Kidney epithelial cell (primary cell): Measurements from ENCODE around the gene ACP1. TPM values are rescaled to one million over a fixed set of nuclear protein-coding genes. Genes with fewer than 3 reads are reported as not detected.

Experiments used
- DNase-seq: peaks from one replicate; pipeline ENCODE4 v3.0.0-alpha.2; 2010; ENCODE audit warnings: low read depth
- H3K27me3 ChIP-seq: 2 replicates; pipeline ENCODE4 v1.6.0; 2011; ENCODE audit warnings: low read length; ENCODE audit not compliant: control insufficient read depth, insufficient read depth
- H3K36me3 ChIP-seq: 2 replicates; pipeline ENCODE4 v1.5.1; 2011; ENCODE audit warnings: low read length; ENCODE audit not compliant: control insufficient read depth, insufficient read depth
- H3K4me3 ChIP-seq: 2 replicates; pipeline ENCODE4 v1.5.1; 2011; ENCODE audit warnings: low read depth, mild to moderate bottlenecking, control low read depth, low read length
- total RNA-seq: library from RNA; depleted of rRNA; stranded (reverse); fragments of >200 nt; gene quantifications from 2 replicates; pipeline ENCODE4 v1.2.3, GENCODE V29; 2015
- TF ChIP-seq, protein P1 (sequence below): IDR thresholded peaks from 2 replicates; pipeline ENCODE4 v1.5.1; 2011; ENCODE audit warnings: mild to moderate bottlenecking, moderate library complexity, low read length, control low read depth, inconsistent platforms; ENCODE audit not compliant: insufficient read depth, poor library complexity, severe bottlenecking

Gene ACP1
- total RNA-seq, 1 donor from 2014 or later = 120 TPM

DNA sequence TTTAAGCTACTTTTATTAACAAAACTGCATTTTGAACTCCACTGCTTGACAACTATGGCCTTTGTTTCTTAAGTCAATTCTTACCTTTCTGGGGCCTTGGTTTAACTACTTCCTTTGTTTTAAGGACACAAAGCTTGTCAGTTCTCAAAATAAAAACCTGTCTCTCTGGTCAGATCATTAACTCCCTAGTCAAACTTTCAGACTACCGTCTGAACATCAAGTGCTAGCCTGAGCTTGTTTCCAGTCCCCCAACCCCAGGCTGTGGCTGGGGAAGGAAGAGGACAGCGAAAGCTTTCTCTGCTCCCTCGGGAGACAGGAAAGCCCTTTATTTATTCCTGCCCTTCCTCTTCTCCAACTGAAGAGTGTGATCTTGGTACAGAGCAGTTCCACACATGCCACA is 2.6 kb upstream of the ACP1 start:
- Histone ChIP-seq H3K36me3 (no peaks in the 10 kb centered on the region), H3K4me3 (no peak overlapping the region), H3K27me3 (no peaks in the 10 kb centered on the region)
- no peak for DNase-seq
- TF ChIP-seq, protein P1, sequence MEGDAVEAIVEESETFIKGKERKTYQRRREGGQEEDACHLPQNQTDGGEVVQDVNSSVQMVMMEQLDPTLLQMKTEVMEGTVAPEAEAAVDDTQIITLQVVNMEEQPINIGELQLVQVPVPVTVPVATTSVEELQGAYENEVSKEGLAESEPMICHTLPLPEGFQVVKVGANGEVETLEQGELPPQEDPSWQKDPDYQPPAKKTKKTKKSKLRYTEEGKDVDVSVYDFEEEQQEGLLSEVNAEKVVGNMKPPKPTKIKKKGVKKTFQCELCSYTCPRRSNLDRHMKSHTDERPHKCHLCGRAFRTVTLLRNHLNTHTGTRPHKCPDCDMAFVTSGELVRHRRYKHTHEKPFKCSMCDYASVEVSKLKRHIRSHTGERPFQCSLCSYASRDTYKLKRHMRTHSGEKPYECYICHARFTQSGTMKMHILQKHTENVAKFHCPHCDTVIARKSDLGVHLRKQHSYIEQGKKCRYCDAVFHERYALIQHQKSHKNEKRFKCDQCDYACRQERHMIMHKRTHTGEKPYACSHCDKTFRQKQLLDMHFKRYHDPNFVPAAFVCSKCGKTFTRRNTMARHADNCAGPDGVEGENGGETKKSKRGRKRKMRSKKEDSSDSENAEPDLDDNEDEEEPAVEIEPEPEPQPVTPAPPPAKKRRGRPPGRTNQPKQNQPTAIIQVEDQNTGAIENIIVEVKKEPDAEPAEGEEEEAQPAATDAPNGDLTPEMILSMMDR = no peak

DNA sequence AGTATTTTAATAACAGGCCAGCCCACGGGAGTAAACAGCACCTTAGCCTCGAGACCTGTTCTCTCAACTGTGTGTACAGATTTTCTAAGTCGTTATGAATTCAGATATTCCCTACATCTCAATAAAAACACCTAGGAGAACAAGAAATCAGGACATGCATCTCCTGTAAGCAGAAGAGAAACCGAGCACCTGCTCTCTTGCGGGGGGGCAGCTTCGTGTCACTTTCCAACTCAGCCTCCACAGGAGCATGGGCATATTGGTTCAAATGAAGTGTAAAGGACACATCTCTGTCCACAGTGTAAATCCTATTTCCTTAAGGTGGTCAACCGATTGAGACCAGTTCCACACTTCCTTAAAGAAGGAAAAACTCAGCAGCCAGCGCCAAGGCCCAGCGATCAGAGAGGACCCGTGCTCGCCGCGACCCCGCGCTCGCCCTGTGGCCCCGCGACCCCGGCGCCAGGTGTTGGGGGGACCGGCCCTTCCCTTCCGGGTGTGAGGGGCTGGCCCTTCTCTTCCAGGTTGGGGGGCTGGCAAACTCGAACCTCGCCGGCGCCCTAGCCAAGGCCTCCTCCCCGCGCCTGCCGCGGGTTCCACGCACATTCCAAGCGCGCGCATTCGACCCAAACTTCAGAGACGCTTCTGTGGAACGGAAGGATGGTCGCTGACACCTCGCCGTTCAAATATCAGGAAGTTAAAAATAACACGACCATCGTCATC is 1.6 kb upstream of the ACP1 start:
- Histone ChIP-seq H3K4me3 (peak overlapping the region; percentile 83), H3K36me3 (no peaks in the 10 kb centered on the region), H3K27me3 (no peaks in the 10 kb centered on the region)
- no peak for DNase-seq
- TF ChIP-seq, protein P1 = no peak

DNA sequence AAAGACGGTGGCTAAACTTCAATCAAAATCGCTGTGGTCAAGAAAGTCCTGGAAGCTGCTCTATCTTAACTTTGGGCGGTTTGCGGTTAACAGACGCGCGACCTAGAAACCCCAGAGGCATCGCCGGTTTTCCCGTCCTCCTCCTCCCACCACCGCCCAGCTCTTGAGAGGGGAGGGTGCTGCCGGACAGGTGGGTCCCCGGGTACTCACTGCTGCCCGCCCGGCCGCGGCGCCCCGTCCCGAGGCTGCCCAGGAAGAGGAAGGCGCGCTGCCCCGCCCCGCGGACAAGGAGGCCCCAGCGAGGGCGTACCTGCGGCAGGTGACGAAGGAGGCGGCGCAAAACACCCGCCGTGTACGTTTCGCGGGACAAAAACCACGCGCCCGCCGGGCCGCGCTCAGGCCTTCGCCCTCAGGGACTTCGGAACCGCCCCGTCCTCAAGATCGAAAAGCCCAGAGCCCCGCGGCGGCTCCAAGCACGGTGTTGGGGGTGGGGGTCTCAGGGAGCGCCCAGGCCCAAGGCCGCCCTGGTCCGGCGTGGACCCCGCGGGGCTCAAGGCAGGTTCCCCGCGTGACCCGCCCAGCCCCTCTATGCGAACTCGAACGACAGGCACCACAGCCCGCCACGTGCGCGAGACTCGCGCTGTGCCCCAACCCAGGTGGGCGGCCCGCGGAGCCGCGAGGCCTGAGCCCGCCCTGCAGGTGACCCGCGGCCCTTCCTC is 814 bp upstream of the ACP1 start, which contains the start of gene SH3YL1:
TSS of gene SH3YL1 (minus strand) at position 259 of the 719 bp plus-strand sequence. CDS start at position 211, 48 bp downstream.
- peak within 1 kb of the TSS; percentile 83 for H3K4me3 ChIP-seq
- TF ChIP-seq, protein P1 = no peak
- H3K36me3 ChIP-seq = no peaks in the 10 kb centered on the region
- no peaks in the 10 kb centered on the region for H3K27me3 ChIP-seq
- DNase-seq = no peak

DNA sequence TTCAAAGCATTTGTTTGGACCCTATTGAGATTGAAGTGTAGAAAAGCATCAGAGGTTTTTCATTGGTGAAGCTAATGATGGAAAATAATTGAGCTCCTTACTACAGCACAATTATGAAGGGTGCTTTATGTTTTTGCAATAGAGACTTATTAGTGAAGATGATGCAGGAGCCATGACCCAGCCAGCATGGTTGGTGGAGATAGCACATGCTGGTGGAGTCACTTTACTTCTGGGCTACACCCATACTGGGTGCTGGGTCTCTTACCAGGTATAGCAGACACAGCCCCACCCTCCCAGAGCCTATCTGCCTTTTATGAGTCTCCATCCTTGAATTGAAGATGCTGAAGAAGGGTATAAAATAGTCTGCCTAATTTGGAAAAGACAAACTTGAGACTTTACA is 3.6 kb downstream of the ACP1 start:
- H3K36me3 ChIP-seq = no peaks in the 10 kb centered on the region
- TF ChIP-seq, protein P1 = no peak
- H3K27me3 ChIP-seq = no peaks in the 10 kb centered on the region
- no peak overlapping the region for H3K4me3 ChIP-seq
- no peak for DNase-seq

DNA sequence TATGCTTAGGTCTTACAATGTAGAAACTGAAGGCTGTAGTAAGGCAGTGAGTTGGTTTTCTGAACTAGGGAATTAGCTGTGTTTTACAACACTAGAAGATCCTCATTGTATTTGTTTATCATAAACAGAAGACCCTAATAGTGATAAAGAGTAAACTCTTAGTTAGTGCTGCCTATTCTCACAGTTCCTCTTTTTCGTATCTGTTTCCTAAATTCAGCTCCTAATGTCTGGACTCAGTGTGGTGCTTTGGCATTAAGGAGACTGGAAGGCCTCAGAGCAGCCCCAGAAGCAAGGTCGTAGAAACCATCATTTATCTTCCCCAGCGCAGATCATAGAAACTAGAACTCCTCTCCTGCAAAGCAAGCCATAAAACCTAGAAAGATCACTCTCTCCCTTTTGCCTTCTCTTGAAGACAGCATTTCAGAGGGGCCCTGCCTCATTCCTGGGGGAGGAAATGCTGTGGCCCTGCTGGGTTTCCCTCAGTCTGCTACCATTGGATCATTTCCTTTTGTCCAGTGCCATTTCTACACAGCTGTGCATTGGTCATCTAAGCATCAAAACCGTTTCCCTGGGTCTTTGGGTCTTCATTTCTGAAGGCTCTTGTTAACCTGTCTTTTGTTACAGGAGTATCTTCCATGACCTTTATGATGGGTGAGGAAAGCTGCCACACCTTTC is 4.7 kb downstream of the ACP1 start:
- no peak for DNase-seq
- no peaks in the 10 kb centered on the region for H3K27me3 ChIP-seq
- no peak overlapping the region for H3K4me3 ChIP-seq
- no peaks in the 10 kb centered on the region for H3K36me3 ChIP-seq
- TF ChIP-seq, protein P1 = no peak
